ENCODE data around the gene CLIP1. TPM values are rescaled to one million over a fixed set of nuclear protein-coding genes. Genes with fewer than 3 reads are reported as not detected.
A peak's percentile ranks its signal among the peaks of the same experiment; 100 is the strongest.
"Not testable (repeated sequence)": the region's sequence is repeated elsewhere in the genome, so short reads cannot be mapped to it uniquely, and the experiment has no call there.

CLIP1 gene
- total RNA-seq, 1 donor from 2014 or later: 55.8 TPM

GRCh38 chr12:122437656-122438121, 15.2 kb upstream of the CLIP1 start:
- Mint-ChIP-seq H3K4me1 (no peaks in the 10 kb centered on the region), H3K4me3 (no peak overlapping the region), H3K27me3 (ENCODE audit: low read depth) (no peaks in the 10 kb centered on the region), H3K27ac (ENCODE audit: unreplicated experiment) (no peak overlapping the region), H3K36me3 (ENCODE audit: low read depth) (no peaks in the 10 kb centered on the region), H3K9me3 (no peaks in the 10 kb centered on the region)
- no peak for TF ChIP-seq CTCF (conservative IDR thresholded peaks at IDR 0.05)
- DNase-seq (ENCODE audit: low read depth, low spot score): no peak

DNA sequence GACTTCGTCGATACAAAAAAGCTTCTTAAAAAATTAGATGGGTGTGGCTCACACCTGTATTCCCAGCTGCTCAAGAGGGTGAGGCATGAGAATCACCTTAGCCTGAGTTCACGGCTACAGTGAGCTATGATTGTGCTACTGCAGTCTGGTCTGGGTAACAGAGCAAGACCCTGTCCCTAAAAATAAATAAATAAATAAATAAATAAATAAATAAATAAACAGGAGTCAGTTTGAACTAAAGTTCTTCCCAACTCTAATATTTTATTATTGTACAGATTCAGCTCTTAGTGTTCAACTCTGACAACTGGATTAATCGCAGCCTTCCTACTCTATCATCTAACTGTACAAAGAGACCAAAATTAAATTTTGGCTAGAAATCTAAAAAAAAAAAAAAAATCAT, 12.7 kb upstream of the CLIP1 start:
- Mint-ChIP-seq H3K27ac (ENCODE audit: unreplicated experiment) (no peak overlapping the region), H3K36me3 (ENCODE audit: low read depth) (no peaks in the 10 kb centered on the region), H3K4me3 (no peak overlapping the region), H3K27me3 (ENCODE audit: low read depth) (no peaks in the 10 kb centered on the region), H3K9me3 (no peaks in the 10 kb centered on the region), H3K4me1 (peaks cover 6% of the 10 kb centered on the region)
- no peak for TF ChIP-seq CTCF (conservative IDR thresholded peaks at IDR 0.05)
- no peak for DNase-seq (ENCODE audit: low read depth, low spot score)

GRCh38 chr12:122429043-122429442, 6.6 kb upstream of the CLIP1 start:
- not testable (repeated sequence) for H3K27me3 Mint-ChIP-seq (ENCODE audit: low read depth); H3K4me3 Mint-ChIP-seq; H3K27ac Mint-ChIP-seq (ENCODE audit: unreplicated experiment); H3K9me3 Mint-ChIP-seq; DNase-seq (ENCODE audit: low read depth, low spot score); H3K36me3 Mint-ChIP-seq (ENCODE audit: low read depth)
- H3K4me1 Mint-ChIP-seq: peaks cover 14% of the 10 kb centered on the region

- TF ChIP-seq CTCF (conservative IDR thresholded peaks at IDR 0.05): no peak
- peaks cover 26% of the 10 kb centered on the region for H3K4me1 Mint-ChIP-seq
- H3K27ac Mint-ChIP-seq (ENCODE audit: unreplicated experiment): no peak overlapping the region
- H3K4me3 Mint-ChIP-seq: no peak overlapping the region
- no peaks in the 10 kb centered on the region for H3K9me3 Mint-ChIP-seq
- no peaks in the 10 kb centered on the region for H3K27me3 Mint-ChIP-seq (ENCODE audit: low read depth)
- DNase-seq (ENCODE audit: low read depth, low spot score): no peak
- H3K36me3 Mint-ChIP-seq (ENCODE audit: low read depth): no peaks in the 10 kb centered on the region
Measured at GRCh38 chr12:122427403-122427802, 4.9 kb upstream of the CLIP1 start.

DNA sequence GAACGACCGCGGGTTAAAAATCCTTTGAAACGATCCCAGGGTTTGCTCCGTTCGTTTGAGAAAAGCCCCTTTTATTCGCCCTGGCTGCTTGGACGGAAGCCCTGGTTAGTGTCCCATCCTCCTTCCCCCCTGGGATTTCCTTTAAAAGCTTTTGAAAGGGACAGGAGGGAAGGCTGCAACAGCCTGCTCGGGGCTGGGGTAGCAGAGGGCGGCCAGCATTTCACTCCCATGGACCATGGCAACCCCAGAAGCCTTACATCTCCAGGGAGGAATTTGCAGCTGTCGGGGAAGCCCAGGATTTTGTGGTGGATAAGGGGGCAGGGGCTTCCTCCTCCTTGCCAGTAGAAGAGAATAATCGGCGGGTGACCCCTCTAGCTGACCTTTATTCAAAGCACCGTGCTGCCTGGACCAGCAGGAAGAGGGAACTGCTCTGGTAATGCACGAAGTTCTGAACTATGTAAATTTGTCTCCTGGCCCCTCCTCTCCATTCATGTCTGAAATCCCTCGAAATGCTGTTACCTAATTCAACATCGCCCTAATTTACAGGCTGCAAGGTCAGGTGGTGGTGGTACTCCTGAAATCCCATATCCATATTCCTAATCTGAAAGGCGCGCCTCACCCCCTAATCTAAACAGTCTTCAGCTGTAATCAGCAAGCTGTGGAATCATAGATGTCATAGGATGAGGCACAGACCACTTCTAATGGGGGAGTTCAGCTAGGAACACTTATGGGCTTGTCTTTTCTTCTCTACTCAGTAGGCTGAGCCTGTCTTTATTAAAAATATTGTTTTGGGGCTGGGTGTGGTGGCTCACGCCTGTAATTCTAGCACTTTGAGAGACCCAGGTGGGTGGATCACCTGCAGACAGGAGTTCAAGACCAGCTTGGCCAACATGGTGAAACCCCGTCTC, 1.0 kb upstream of the CLIP1 start:
- Mint-ChIP-seq H3K27ac (ENCODE audit: unreplicated experiment) (peak overlapping the region; percentile 99), H3K9me3 (no peaks in the 10 kb centered on the region), H3K27me3 (ENCODE audit: low read depth) (no peaks in the 10 kb centered on the region), H3K4me1 (peaks cover 33% of the 10 kb centered on the region), H3K36me3 (ENCODE audit: low read depth) (no peaks in the 10 kb centered on the region), H3K4me3 (peak overlapping the region; percentile 98)
- no peak for TF ChIP-seq CTCF (conservative IDR thresholded peaks at IDR 0.05)
- DNase-seq (ENCODE audit: low read depth, low spot score): peak; percentile 69

DNA sequence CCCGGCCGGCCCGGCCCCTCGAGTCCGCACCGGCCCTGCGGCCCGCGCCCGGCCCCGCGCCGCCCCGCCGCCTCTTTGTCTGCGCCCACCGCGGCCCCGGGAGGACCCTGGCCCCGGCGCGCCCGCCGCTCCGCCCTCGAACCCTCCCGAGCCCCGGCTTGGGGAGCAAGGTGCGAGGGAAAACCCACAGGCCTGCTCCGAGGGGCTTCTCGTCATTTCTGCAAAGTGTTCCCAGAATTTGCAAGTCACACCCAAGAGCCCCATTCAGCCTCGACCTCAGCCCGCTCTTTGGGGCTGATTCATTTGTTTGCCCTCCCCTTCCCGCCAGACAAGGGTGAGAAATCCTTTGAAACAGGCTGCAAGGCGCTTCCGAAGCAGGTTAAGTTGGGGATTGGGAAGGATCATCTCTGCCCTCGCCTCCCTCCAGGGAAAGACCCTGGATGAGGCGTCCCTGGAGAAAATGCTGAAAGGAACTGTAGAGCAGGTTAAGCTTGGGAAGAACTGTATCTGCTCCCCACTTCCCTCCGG, 325 bp upstream of the CLIP1 start:
- H3K4me1 Mint-ChIP-seq: peaks cover 36% of the 10 kb centered on the region
- peak overlapping the region; percentile 99 for H3K27ac Mint-ChIP-seq (ENCODE audit: unreplicated experiment)
- no peak for TF ChIP-seq CTCF (conservative IDR thresholded peaks at IDR 0.05)
- H3K27me3 Mint-ChIP-seq (ENCODE audit: low read depth): no peaks in the 10 kb centered on the region
- no peak for DNase-seq (ENCODE audit: low read depth, low spot score)
- H3K36me3 Mint-ChIP-seq (ENCODE audit: low read depth): no peaks in the 10 kb centered on the region
- H3K4me3 Mint-ChIP-seq: peak overlapping the region; percentile 98
- H3K9me3 Mint-ChIP-seq: no peaks in the 10 kb centered on the region

Data from neural crest cell (in vitro differentiated cells).